ENCODE data around the gene CAMK2G.

GRCh38 chr10:73796766-73797165, 77.6 kb downstream of the CAMK2G start:
- no peak for TF ChIP-seq CTCF (IDR thresholded peaks at IDR 0.05)
- TF ChIP-seq POLR2AphosphoS5 (IDR thresholded peaks at IDR 0.05) = peak in 1 of 3 donors; percentile 16
- no peak for TF ChIP-seq EP300 (IDR thresholded peaks at IDR 0.05; ENCODE audit: low read depth)
